ENCODE results near the gene PADI2. TPM values are rescaled to one million over a fixed set of nuclear protein-coding genes. Genes with fewer than 3 reads are reported as not detected.

Gene PADI2
- total and polyA plus RNA-seq, 2 of the 8 experiments (the other 6 are each of a cell fraction or from before 2014, with no cell fraction given), result 1.6 to 7.5 TPM

- TF ChIP-seq HDAC2 (IDR thresholded peaks at IDR 0.05; ENCODE audit: borderline replicate concordance in 1 of 2, low read depth in 2 of 2, low read length in 2 of 2) (no peak), CHD1 (IDR thresholded peaks at IDR 0.05; ENCODE audit: low read depth, low read length) (no peak), POLR2A (IDR thresholded peaks at IDR 0.05; ENCODE audit: control extremely low read depth in 1 of 2, low read depth in 2 of 2, low read length in 2 of 2) (no peak), JUND (IDR thresholded peaks at IDR 0.05; ENCODE audit: low read length) (no peak), YY1 (IDR thresholded peaks at IDR 0.05; ENCODE audit: low read depth, low read length) (no peak)
Observed at GRCh38 chr1:17091252-17091651, 28.0 kb downstream of the PADI2 start (continued).
